Heart left ventricle (tissue), 16 donors: Measurements from ENCODE around the gene COL15A1. TPM values are rescaled to one million over a fixed set of nuclear protein-coding genes. Genes with fewer than 3 reads are reported as not detected.

ENCODE experiments used
- ATAC-seq, 4 donors: fragments of 200-7000 bp; cut with Tn5 transposase; one replicate each; pipeline ENCODE4 v1.9.1; 2020 to 2022; ENCODE audit warnings: moderate library complexity in 4 of 4, mild to moderate bottlenecking in 3 of 4, moderate number of reproducible peaks in 1 of 4
- DNase-seq, 5 donors: peaks; one replicate each; pipeline ENCODE4 v3.0.0-alpha.2; 2020
- H3K27ac ChIP-seq, 12 donors: fragments of 200-600 bp; sonication (generic) in 4 of 12; one replicate each; pipeline versions ENCODE4 v1.5.0 to v1.8.0; 2016 to 2022; ENCODE audit warnings: mild to moderate bottlenecking in 2 of 12
- H3K27me3 ChIP-seq, 9 donors: fragments of 200-600 bp; sonication (generic) in 2 of 9; one replicate each; pipeline versions ENCODE4 v1.5.1 to v1.8.0; 2016 to 2022; ENCODE audit warnings: mild to moderate bottlenecking in 3 of 9
- H3K36me3 ChIP-seq, 9 donors: fragments of 200-600 bp; sonication (generic) in 2 of 9; one replicate each; pipeline versions ENCODE4 v1.5.0 to v1.8.0; 2018 to 2022; ENCODE audit warnings: mild to moderate bottlenecking in 2 of 9
- H3K4me1 ChIP-seq, 12 donors: fragments of 200-600 bp; sonication (generic) in 4 of 12; one replicate each; pipeline versions ENCODE4 v1.5.0 to v1.8.0; 2016 to 2022; ENCODE audit warnings: mild to moderate bottlenecking in 3 of 12
- H3K4me3 ChIP-seq, 12 donors: fragments of 200-600 bp; sonication (generic) in 4 of 12; one replicate each; pipeline versions ENCODE4 v1.5.0 to v1.8.0; 2017 to 2022; ENCODE audit warnings: mild to moderate bottlenecking in 9 of 12, moderate library complexity in 4 of 12
- H3K9me3 ChIP-seq, 12 donors: fragments of 200-600 bp; sonication (generic) in 4 of 12; one replicate each; pipeline versions ENCODE4 v1.5.0 to v1.8.0; 2016 to 2022; ENCODE audit warnings: mild to moderate bottlenecking in 1 of 12
- CTCF ChIP-seq, 12 donors: fragments of 200-600 bp; sonication (generic) in 4 of 12; IDR thresholded peaks; one replicate each; pipeline versions ENCODE4 v1.5.0 to v1.8.0; 2018 to 2022; ENCODE audit warnings: antibody characterized with exemption in 12 of 12, mild to moderate bottlenecking in 5 of 12
- POLR2A ChIP-seq, 2 donors: fragments of 450-650 bp; IDR thresholded peaks; one replicate each; pipeline ENCODE4 v1.6.1; 2017; ENCODE audit warnings: antibody characterized with exemption in 2 of 2, mild to moderate bottlenecking in 2 of 2, moderate library complexity in 2 of 2
- WGBS, 4 donors: extraction: QIAGEN DNeasy Blood & Tissue Kit in 2 of 4; methylation state at CpG; one replicate each; pipeline versions ENCODE4 v1.1.5 to v1.1.7; 2013 to 2018; 5-methylcytosine and 5-hydroxymethylcytosine counted together
- intact Hi-C, 10 donors: fragments of 100-400 bp; cut with DNase I; formaldehyde crosslinking; loops; one replicate each; pipeline versions ENCODE4 v1.11.1 to v1.14.2; 2022
- polyA plus RNA-seq, 2 donors: library from polyadenylated mRNA; stranded (reverse); fragments of 200-250 nt; gene quantifications; one replicate each; pipeline ENCODE4 v1.2.3, GENCODE V29; 2013
- total RNA-seq, 9 donors: library from RNA; depleted of rRNA in 2 of 9; stranded (reverse); fragments of >200 nt in 2 of 9; fragmentation: NEBNext Ultra II Directional in 3 of 9; extraction: Animal tissue kit (Norgen Biotek cat#: 25700) in 3 of 9; gene quantifications; one replicate each; pipeline versions ENCODE4 v1.1.0 to v1.2.4, GENCODE V29; 2016 to 2023
- donor health status: ischemic (EF 13 %, LVEDD 7.1; RV severe dilation, severe dysfunction).
- donor health status: healthy with polysubstance abuse.
- donor health status: DM: no; HTN: yes; CAD: no.
- donor health status: DM: no; HTN: no; CAD: no.
- donor health status: ischemic (EF 25% LVEDD 6.9; RV normal size, moderate dysfunction).
- donor health status: ischemic (EF 25% LVEDD 5.7; RV mildly dilated, moderate dysfunction).
- donor health status: healthy.
- donor health status: DM: yes; HTN: yes; CAD: no.
- donor health status: ischemic (EF 35%, LVEDD 5.7; RV mildly dilated, moderate dysfunction).
- donor health status: nonischemic (EF 11% LVEDD 7.7; RV severe dilation, severe dysfunction).
- donor health status: DM: yes; HTN: yes; CAD: no.
- donor health status: PGD.
- donor health status: ischemic (EF 29% LVEDD 5.4; RV normal size, mild dysfunction).
- donor health status: nonischemic (EF 23%, LVEDD 6.1; RV moderate dilation, normal function).

The COL15A1 gene
- total and polyA plus RNA-seq, 11 donors = 12.4 to 81.0 (median 38.8) TPM

DNA sequence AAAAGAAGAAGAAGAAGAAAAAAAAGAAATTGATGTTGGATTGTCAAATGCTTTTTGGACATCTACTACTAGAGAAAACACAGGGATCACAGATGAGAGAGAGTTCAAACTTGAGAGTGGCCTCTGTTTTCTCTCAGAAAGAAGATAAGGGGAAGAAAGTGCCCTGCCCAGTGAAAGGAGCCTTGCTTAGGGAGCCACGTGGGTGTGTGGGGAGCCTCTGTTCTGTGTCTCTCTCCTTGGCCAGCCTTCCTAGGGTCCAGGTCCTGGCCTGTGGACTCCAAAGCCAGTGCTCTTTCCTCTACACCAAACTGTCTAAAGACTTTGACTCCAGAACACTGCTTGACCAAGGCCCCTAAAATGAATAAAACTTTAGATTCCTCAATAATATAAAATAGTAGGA lies 22.0 kb upstream of the COL15A1 start:
- H3K27me3 ChIP-seq = no peaks in the 10 kb centered on the region
- H3K27ac ChIP-seq = no peak overlapping the region
- intact Hi-C loops = no loop called here
- no peaks in the 10 kb centered on the region for H3K9me3 ChIP-seq
- TF ChIP-seq CTCF (IDR thresholded peaks at IDR 0.05) (no peak), POLR2A (IDR thresholded peaks at IDR 0.05) (no peak)
- ATAC-seq (no peak), DNase-seq (no peak)
- H3K4me3 ChIP-seq = no peak overlapping the region
- 45 to 66% (median 53%) methylated on average over 1 of the region's 1 CpG for WGBS, 4 donors
- peaks cover 0 to 38% (median 22%) of the 10 kb centered on the region in 12 donors for H3K4me1 ChIP-seq
- no peaks in the 10 kb centered on the region for H3K36me3 ChIP-seq

- 50 to 76% (median 65%) methylated on average over 3 to 4 of the region's 4 CpGs for WGBS, 4 donors
- DNase-seq = no peak
- ATAC-seq = peak in 2 of 4 donors; percentile 14 to 39
Observed at GRCh38 chr9:98922721-98923435, 20.8 kb upstream of the COL15A1 start.

DNA sequence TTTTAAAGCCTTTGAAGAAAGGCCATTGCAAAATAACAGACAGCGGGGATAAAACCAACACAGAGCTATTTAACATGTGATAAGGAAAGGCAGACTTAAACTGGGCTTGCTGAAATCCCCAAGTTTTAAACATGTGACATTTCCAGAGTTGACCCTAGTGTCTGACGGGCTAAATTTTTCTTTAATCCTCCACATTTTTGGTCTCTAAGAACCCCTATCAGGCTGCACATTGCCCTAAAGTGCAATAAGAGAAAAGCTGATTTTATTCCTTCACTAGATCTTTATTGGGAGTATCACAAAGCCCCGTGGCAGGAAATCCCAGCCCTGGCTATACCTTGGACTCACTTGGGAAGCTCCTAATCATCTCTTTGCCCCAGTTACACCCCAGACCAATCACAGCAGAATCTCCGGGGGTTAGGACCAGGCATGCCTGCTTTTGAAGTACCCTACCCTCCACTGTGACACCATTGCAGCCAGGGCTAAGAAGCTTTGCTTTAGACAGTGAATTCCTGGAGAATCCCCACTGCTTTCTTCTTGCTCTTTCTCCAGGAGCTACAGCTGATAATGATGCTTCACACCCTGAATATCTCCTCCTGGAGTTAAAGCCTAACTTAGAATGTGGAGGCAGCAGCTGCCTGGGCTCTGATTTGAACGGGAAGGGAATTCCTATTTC lies 20.1 kb upstream of the COL15A1 start:
- Histone ChIP-seq H3K27me3 (no peaks in the 10 kb centered on the region), H3K4me3 (no peak overlapping the region), H3K27ac (peak overlapping the region in 1 of 12 donors; percentile 34), H3K9me3 (no peaks in the 10 kb centered on the region), H3K36me3 (no peaks in the 10 kb centered on the region), H3K4me1 (peaks cover 0 to 21% (median 10%) of the 10 kb centered on the region in 12 donors)
- 71 to 83% (median 78%) methylated on average over 5 of the region's 5 CpGs for WGBS, 4 donors
- DNase-seq (no peak), ATAC-seq (no peak)
- no peak for TF ChIP-seq CTCF (IDR thresholded peaks at IDR 0.05)
- TF ChIP-seq POLR2A (IDR thresholded peaks at IDR 0.05) = no peak
- intact Hi-C loops = no loop called here

More at GRCh38 chr9:98922721-98923435, 20.8 kb upstream of the COL15A1 start:
- Histone ChIP-seq H3K27me3 (no peaks in the 10 kb centered on the region), H3K36me3 (no peaks in the 10 kb centered on the region), H3K4me1 (peaks cover 0 to 26% (median 14%) of the 10 kb centered on the region in 12 donors), H3K9me3 (no peaks in the 10 kb centered on the region), H3K27ac (peak overlapping the region in 2 of 12 donors; percentile 22 to 34), H3K4me3 (no peak overlapping the region)
- intact Hi-C loops = no loop called here
- TF ChIP-seq CTCF (IDR thresholded peaks at IDR 0.05) = no peak
- TF ChIP-seq POLR2A (IDR thresholded peaks at IDR 0.05) = no peak
